Tibial nerve (tissue), 4 donors: ENCODE measurements around the gene UBE2J2. TPM values are rescaled to one million over a fixed set of nuclear protein-coding genes. Genes with fewer than 3 reads are reported as not detected.

Source experiments
- DNase-seq, 2 donors: peaks; one replicate each; pipeline ENCODE4 v3.0.0-alpha.2; 2019; ENCODE audit warnings: low spot score in 2 of 2
- H3K27ac ChIP-seq, 4 donors: fragments of 200-600 bp; sonication (generic) in 3 of 4; one replicate each; pipeline ENCODE4 v1.5.1; 2017 to 2019; ENCODE audit warnings: mild to moderate bottlenecking in 1 of 4
- H3K27me3 ChIP-seq, 2 donors: fragments of 200-600 bp; sonication (generic) in 1 of 2; one replicate each; pipeline versions ENCODE4 v1.5.1 to v1.6.0; 2017 to 2019
- H3K36me3 ChIP-seq, 3 donors: fragments of 200-600 bp; sonication (generic); one replicate each; pipeline ENCODE4 v1.5.1; 2018 to 2019
- H3K4me1 ChIP-seq, 4 donors: fragments of 200-600 bp; sonication (generic) in 3 of 4; one replicate each; pipeline ENCODE4 v1.5.1; 2017 to 2019
- H3K4me3 ChIP-seq, 4 donors: fragments of 200-600 bp; sonication (generic) in 3 of 4; one replicate each; pipeline ENCODE4 v1.5.1; 2017 to 2019; ENCODE audit warnings: mild to moderate bottlenecking in 1 of 4, moderate library complexity in 1 of 4
- H3K9me3 ChIP-seq, 4 donors: fragments of 200-600 bp; sonication (generic) in 3 of 4; one replicate each; pipeline ENCODE4 v1.5.1; 2017 to 2019
- CTCF ChIP-seq, 5 experiments: fragments of 200-600 bp in 3 of 5; fragments of 450-650 bp in 2 of 5; sonication (generic) in 3 of 5; IDR thresholded peaks; one replicate each; pipeline ENCODE4 v1.5.1; 2016 to 2019; ENCODE audit warnings: antibody characterized with exemption in 5 of 5, mild to moderate bottlenecking in 3 of 5, moderate library complexity in 2 of 5
- EP300 ChIP-seq, 2 donors: sonication (generic); formaldehyde crosslinking; IDR thresholded peaks; one replicate each; pipeline ENCODE4 v1.6.1; 2017; ENCODE audit warnings: antibody characterized with exemption in 2 of 2, mild to moderate bottlenecking in 1 of 2
- POLR2A ChIP-seq, 2 donors: fragments of 450-650 bp; IDR thresholded peaks; one replicate each; pipeline ENCODE4 v1.6.1; 2017; ENCODE audit warnings: antibody characterized with exemption in 2 of 2, mild to moderate bottlenecking in 2 of 2, moderate library complexity in 2 of 2
- WGBS, 2 donors: methylation state at CpG; one replicate each; pipeline ENCODE4 v1.1.5; 2018; 5-methylcytosine and 5-hydroxymethylcytosine counted together
- total RNA-seq, 4 donors: library from RNA; depleted of rRNA; stranded (reverse); fragments of >200 nt; gene quantifications; one replicate each; pipeline ENCODE4 v1.1.0, GENCODE V29; 2016

Gene UBE2J2
- total RNA-seq, 4 donors from 2014 or later = 42.2 to 61.0 (median 53.5) TPM

GRCh38 chr1:1294250-1294890 is 20.7 kb upstream of the UBE2J2 start:
- DNase-seq = no peak
- H3K27ac ChIP-seq = no peak overlapping the region
- no peaks in the 10 kb centered on the region for H3K27me3 ChIP-seq
- WGBS, 2 donors = 91 to 93% methylated on average over 38 to 53 of the region's 58 CpGs
- H3K4me3 ChIP-seq = no peak overlapping the region
- H3K4me1 ChIP-seq = peaks cover 0 to 24% (median 3%) of the 10 kb centered on the region in 4 donors
- H3K9me3 ChIP-seq = no peaks in the 10 kb centered on the region
- TF ChIP-seq POLR2A (IDR thresholded peaks at IDR 0.05) (no peak), CTCF (IDR thresholded peaks at IDR 0.05) (no peak), EP300 (IDR thresholded peaks at IDR 0.05) (no peak)
- H3K36me3 ChIP-seq = peaks cover 0 to 67% (median 0%) of the 10 kb centered on the region in 3 donors

- Histone ChIP-seq H3K27ac (no peak overlapping the region), H3K9me3 (no peaks in the 10 kb centered on the region), H3K27me3 (no peaks in the 10 kb centered on the region), H3K4me3 (no peak overlapping the region), H3K4me1 (peaks cover 0 to 19% (median 3%) of the 10 kb centered on the region in 4 donors), H3K36me3 (peaks cover 0 to 59% (median 0%) of the 10 kb centered on the region in 3 donors)
- TF ChIP-seq EP300 (IDR thresholded peaks at IDR 0.05) (no peak), POLR2A (IDR thresholded peaks at IDR 0.05) (no peak), CTCF (IDR thresholded peaks at IDR 0.05) (no peak)
- WGBS, 2 donors = 88 to 89% methylated on average over 43 to 58 of the region's 94 CpGs
- DNase-seq = no peak
Measured at GRCh38 chr1:1293263-1294249, 19.9 kb upstream of the UBE2J2 start.

GRCh38 chr1:1292851-1293250 is 19.2 kb upstream of the UBE2J2 start:
- DNase-seq = no peak
- peaks cover 0 to 53% (median 0%) of the 10 kb centered on the region in 3 donors for H3K36me3 ChIP-seq
- H3K4me3 ChIP-seq = no peak overlapping the region
- peaks cover 0 to 18% (median 3%) of the 10 kb centered on the region in 4 donors for H3K4me1 ChIP-seq
- no peaks in the 10 kb centered on the region for H3K9me3 ChIP-seq
- 94% methylated on average over 15 to 18 of the region's 18 CpGs for WGBS, 2 donors
- TF ChIP-seq POLR2A (IDR thresholded peaks at IDR 0.05) (no peak), CTCF (IDR thresholded peaks at IDR 0.05) (no peak), EP300 (IDR thresholded peaks at IDR 0.05) (no peak)
- H3K27ac ChIP-seq = no peak overlapping the region
- H3K27me3 ChIP-seq = no peaks in the 10 kb centered on the region

- TF ChIP-seq POLR2A (IDR thresholded peaks at IDR 0.05) (no peak), CTCF (IDR thresholded peaks at IDR 0.05) (no peak)
- H3K27ac ChIP-seq = no peak overlapping the region
- peaks cover 0 to 18% (median 3%) of the 10 kb centered on the region in 4 donors for H3K4me1 ChIP-seq
- peaks cover 0 to 49% (median 0%) of the 10 kb centered on the region in 3 donors for H3K36me3 ChIP-seq
- H3K4me3 ChIP-seq = no peak overlapping the region
- no peaks in the 10 kb centered on the region for H3K9me3 ChIP-seq
- H3K27me3 ChIP-seq = no peaks in the 10 kb centered on the region
- 82 to 90% methylated on average over 9 of the region's 9 CpGs for WGBS, 2 donors
- no peak for DNase-seq
Measured at GRCh38 chr1:1292442-1292779, 18.8 kb upstream of the UBE2J2 start.
